Measurements from ENCODE around the gene NCBP2L.

GRCh38 chrX:107734646-107735045 is 42.9 kb upstream of the NCBP2L start:
- TF ChIP-seq FOXA1 (IDR thresholded peaks at IDR 0.05) (no peak), CTCF (IDR thresholded peaks at IDR 0.05; ENCODE audit: low read depth, low read length, missing input control) (no peak), ATF3 (IDR thresholded peaks at IDR 0.05) (no peak), YY1 (IDR thresholded peaks at IDR 0.05) (no peak), GABPA (IDR thresholded peaks at IDR 0.05 in 1 of 2, conservative IDR thresholded peaks at IDR 0.05 in 1 of 2) (no peak), RAD21 (IDR thresholded peaks at IDR 0.05) (no peak), MAX (IDR thresholded peaks at IDR 0.05) (no peak), JUND (IDR thresholded peaks at IDR 0.05) (no peak), TAF1 (conservative IDR thresholded peaks at IDR 0.05) (no peak), REST (IDR thresholded peaks at IDR 0.05) (no peak), SP1 (IDR thresholded peaks at IDR 0.05) (no peak), RXRA (IDR thresholded peaks at IDR 0.05) (no peak), EGR1 (IDR thresholded peaks at IDR 0.05; ENCODE audit: low read depth in 2 of 2) (no peak), NR2F2 (IDR thresholded peaks at IDR 0.05) (no peak)

All from liver (tissue), 3 donors.